KMS-11 (cell line): ENCODE measurements around the gene TMEFF1.
"Not testable (repeated sequence)": the region's sequence is repeated elsewhere in the genome, so short reads cannot be mapped to it uniquely, and the experiment has no call there.

Experiments
- H2AFZ ChIP-seq: fragments of 200-600 bp; sonication (generic); 2 replicates; pipeline ENCODE4 v1.6.1; 2016; ENCODE audit warnings: antibody characterized with exemption, mixed run types, low read depth
- H3K27ac ChIP-seq: fragments of 200-600 bp; sonication (generic); 2 replicates; pipeline ENCODE4 v1.6.1; 2016; ENCODE audit warnings: mild to moderate bottlenecking, mixed run types
- H3K27me3 ChIP-seq: fragments of 200-600 bp; sonication (generic); 2 replicates; pipeline ENCODE4 v1.6.1; 2017; ENCODE audit warnings: mild to moderate bottlenecking, low read depth, mixed run types, moderate library complexity; ENCODE audit not compliant: insufficient read depth
- H3K36me3 ChIP-seq: fragments of 200-600 bp; sonication (generic); 2 replicates; pipeline ENCODE4 v1.6.1; 2017; ENCODE audit warnings: mild to moderate bottlenecking, mixed run types; ENCODE audit not compliant: insufficient read depth
- H3K4me1 ChIP-seq: fragments of 200-600 bp; sonication (generic); 2 replicates; pipeline ENCODE4 v1.6.1; 2016; ENCODE audit warnings: mild to moderate bottlenecking, low read depth, mixed run types; ENCODE audit not compliant: poor library complexity, severe bottlenecking
- H3K4me2 ChIP-seq: fragments of 200-600 bp; sonication (generic); 2 replicates; pipeline ENCODE4 v1.7.0; 2016; ENCODE audit warnings: mild to moderate bottlenecking, mixed run types
- H3K4me3 ChIP-seq: fragments of 200-600 bp; sonication (generic); IDR thresholded peaks from 2 replicates; pipeline ENCODE4 v1.6.1; 2017; ENCODE audit warnings: low read depth, low read length, mixed read lengths; ENCODE audit not compliant: insufficient read depth
- H3K79me2 ChIP-seq: fragments of 200-600 bp; sonication (generic); 2 replicates; pipeline ENCODE4 v1.6.1; 2016; ENCODE audit warnings: low read depth, mixed run types; ENCODE audit not compliant: insufficient read depth
- H3K9ac ChIP-seq: fragments of 200-600 bp; sonication (generic); 2 replicates; pipeline ENCODE4 v1.6.1; 2016; ENCODE audit warnings: mild to moderate bottlenecking, mixed run types
- H4K20me1 ChIP-seq: fragments of 200-600 bp; sonication (generic); 2 replicates; pipeline ENCODE4 v1.6.1; 2016; ENCODE audit warnings: mild to moderate bottlenecking, mixed run types; ENCODE audit not compliant: insufficient read depth
- CTCF ChIP-seq: fragments of 200-600 bp; sonication (generic); conservative IDR thresholded peaks from 2 replicates; pipeline ENCODE4 v1.6.1; 2017; ENCODE audit warnings: low read depth, mild to moderate bottlenecking, antibody characterized with exemption, low read length, moderate library complexity, mixed read lengths

The TMEFF1 gene

GRCh38 chr9:100511205-100511604 lies 38.3 kb downstream of the TMEFF1 start:
- H3K36me3 ChIP-seq: no peaks in the 10 kb centered on the region
- no peak overlapping the region for H3K4me3 ChIP-seq
- H3K27me3 ChIP-seq: no peaks in the 10 kb centered on the region
- no peak overlapping the region for H2AFZ ChIP-seq
- H3K4me1 ChIP-seq: peaks cover 55% of the 10 kb centered on the region
- no peak overlapping the region for H3K9ac ChIP-seq
- no peak overlapping the region for H3K4me2 ChIP-seq
- no peak for TF ChIP-seq CTCF
- no peaks in the 10 kb centered on the region for H3K79me2 ChIP-seq
- no peaks in the 10 kb centered on the region for H4K20me1 ChIP-seq
- no peak overlapping the region for H3K27ac ChIP-seq

DNA sequence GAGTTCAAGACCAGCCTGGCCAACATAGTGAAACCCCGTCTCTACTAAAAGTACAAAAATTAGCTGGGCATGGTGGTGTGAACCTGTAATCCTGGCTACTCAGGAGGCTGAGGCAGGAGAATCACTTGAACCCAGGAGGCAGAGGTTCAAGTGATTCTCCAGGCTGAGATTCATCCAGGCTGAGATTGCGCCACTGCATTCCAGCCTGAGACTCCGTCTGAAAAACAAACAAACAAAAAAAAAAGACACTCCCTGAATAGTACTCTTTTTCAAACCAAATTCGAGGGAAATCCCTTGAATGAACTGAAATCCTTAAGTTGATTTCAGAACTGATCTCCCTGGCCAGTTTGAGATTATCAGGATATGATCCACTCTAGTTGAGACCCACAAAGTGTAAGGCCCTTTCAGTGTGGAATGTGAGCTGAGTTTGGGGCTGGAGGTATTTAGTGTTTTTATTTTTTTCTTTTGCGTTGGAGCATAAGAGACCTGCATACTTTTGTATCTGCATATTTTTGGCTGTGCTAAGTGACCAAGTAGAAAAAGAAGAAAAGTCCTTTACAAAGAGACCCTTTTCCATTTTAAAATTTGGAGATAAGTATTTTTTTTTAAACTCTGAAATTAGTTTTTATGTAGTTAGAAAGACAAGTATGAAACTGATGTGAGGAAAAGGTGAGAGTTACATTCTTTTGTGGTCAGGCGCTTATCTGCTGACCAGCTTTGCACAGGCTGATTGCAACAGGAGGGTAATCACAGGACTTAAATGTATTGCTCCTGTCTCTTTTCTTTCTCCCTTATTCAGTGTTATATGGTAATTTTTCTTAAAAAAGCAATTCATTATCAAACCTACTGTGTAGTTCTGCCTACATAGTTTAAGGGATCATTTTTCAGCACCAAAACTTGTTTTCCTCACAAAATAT lies 42.9 kb downstream of the TMEFF1 start:
- Histone ChIP-seq H3K4me2 (peak overlapping the region; percentile 88), H3K79me2 (no peaks in the 10 kb centered on the region), H3K27ac (no peak overlapping the region), H3K4me1 (peaks cover 63% of the 10 kb centered on the region), H3K9ac (no peak overlapping the region), H3K36me3 (no peaks in the 10 kb centered on the region), H3K27me3 (no peaks in the 10 kb centered on the region), H4K20me1 (no peaks in the 10 kb centered on the region), H3K4me3 (no peak overlapping the region), H2AFZ (no peak overlapping the region)
- TF ChIP-seq CTCF: no peak

DNA sequence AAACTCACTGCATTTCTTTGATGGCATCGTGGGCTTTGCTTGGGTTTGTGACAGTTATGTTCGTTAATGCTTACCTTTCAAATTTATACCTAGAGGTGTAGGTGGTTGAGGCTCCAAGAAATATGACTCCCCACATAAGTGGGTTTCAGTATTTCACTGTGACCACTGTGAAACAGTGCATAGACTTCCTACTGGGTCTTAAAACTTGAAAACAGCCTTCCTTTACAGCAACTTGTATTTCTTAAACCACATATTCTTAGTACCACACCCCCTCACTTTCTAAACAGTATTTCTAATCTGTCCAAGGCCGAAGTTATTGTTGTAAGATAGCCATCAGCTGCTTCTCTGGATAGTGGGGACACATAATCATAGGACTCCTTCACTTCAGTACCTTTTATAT lies 48.3 kb downstream of the TMEFF1 start:
- Histone ChIP-seq H3K36me3 (no peaks in the 10 kb centered on the region), H3K4me2 (peak overlapping the region; percentile 84)

DNA sequence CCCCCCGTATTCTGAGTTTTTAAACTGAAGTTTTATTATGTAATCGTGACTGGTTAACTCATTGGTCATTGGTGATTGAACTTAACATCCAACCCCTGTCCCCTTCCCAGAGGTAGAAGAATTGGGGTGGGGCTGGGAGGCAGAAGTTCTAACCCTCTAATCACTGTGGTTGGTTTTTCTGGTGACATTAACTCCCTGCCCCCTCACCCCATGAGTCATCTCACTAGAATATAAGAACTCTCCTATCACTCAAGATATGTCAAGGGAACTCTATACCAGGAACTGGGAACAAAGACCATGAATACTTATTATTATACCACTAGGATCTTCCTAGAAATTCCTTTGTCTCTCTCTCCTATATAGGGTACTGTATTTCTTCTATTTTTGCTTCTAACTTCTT lies 52.6 kb downstream of the TMEFF1 start:
- no peak for TF ChIP-seq CTCF
- H2AFZ ChIP-seq: no peak overlapping the region
- H4K20me1 ChIP-seq: no peaks in the 10 kb centered on the region
- no peaks in the 10 kb centered on the region for H3K27me3 ChIP-seq
- no peak overlapping the region for H3K27ac ChIP-seq
- no peaks in the 10 kb centered on the region for H3K79me2 ChIP-seq
- H3K4me1 ChIP-seq: peaks cover 26% of the 10 kb centered on the region
- no peak overlapping the region for H3K4me2 ChIP-seq
- no peak overlapping the region for H3K4me3 ChIP-seq
- no peak overlapping the region for H3K9ac ChIP-seq
- no peaks in the 10 kb centered on the region for H3K36me3 ChIP-seq

More for the DNA sequence above, 48.3 kb downstream of the TMEFF1 start:
- Histone ChIP-seq H3K27me3 (no peaks in the 10 kb centered on the region), H3K4me1 (peaks cover 58% of the 10 kb centered on the region), H3K79me2 (no peaks in the 10 kb centered on the region), H2AFZ (no peak overlapping the region), H3K27ac (peak overlapping the region; percentile 44), H3K9ac (peak overlapping the region; percentile 2; the same call in 1 of the 2 replicates), H3K4me3 (no peak overlapping the region), H4K20me1 (no peaks in the 10 kb centered on the region)
- no peak for TF ChIP-seq CTCF

DNA sequence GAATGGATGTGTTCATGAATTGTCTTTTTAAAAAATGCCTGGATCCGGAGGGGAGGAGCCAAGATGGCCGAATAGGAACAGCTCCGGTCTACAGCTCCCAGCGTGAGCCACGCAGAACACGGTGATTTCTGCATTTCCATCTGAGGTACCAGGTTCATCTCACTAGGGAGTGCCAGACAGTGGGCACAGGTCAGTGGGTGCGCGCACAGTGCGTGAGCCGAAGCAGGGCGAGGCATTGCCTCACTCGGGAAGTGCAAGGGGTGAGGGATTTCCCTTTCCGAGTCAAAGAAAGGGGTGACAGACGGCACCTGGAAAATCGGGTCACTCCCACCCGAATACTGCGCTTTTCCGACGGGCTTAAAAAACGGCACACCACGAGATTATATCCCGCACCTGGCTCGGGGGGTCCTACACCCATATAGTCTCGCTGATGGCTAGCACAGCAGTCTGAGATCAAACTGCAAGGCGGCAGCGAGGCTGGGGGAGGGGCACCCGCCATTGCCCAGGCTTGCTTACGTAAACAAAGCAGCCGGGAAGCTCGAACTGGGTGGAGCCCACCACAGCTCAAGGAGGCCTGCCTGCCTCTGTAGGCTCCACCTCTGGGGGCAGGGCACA lies 54.3 kb downstream of the TMEFF1 start:
- H3K4me1 ChIP-seq, H4K20me1 ChIP-seq, H3K4me3 ChIP-seq, H3K27ac ChIP-seq, H3K4me2 ChIP-seq, H3K27me3 ChIP-seq, H2AFZ ChIP-seq, H3K79me2 ChIP-seq, H3K9ac ChIP-seq, H3K36me3 ChIP-seq: not testable (repeated sequence)
